Measurements from ENCODE around the gene RAF1.
"Not testable (repeated sequence)": the region's sequence is repeated elsewhere in the genome, so short reads cannot be mapped to it uniquely, and the experiment has no call there.

The RAF1 gene

DNA sequence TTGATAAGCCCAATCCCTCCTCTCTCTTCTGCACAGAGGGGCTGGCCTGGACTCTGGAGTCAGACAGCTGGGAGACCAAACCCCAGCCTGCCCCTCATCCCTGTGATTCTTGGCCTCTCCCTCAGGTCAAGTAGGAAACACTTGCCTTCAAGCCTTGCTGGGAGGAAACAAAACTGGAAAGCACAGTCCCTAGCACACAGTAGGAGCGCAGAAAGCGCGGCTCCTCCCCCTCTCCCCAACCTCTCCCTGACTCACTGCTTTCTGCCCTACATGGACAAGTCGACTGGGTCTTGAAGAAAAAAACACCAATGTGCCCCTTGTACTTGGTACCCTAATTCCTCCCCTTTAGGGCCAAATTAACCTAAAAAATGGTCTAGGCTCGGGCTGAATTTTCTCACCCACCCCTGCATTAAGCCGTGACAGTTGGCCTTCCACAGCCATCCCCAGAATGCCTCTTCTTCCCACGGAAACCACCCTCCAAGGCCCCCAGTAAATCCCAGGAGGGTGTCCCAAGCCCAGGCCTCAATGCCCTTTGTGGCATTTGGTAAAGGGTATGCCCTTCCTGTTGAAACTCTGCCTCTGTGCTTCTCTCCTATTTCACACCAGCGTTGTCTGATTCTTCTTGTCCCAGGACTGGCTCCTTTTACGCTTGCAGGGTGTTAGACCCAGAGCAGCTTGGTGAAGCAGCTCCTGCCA, 11.3 kb upstream of the RAF1 start:
- DNase-seq (ENCODE audit: low spot score) = no peak

DNA sequence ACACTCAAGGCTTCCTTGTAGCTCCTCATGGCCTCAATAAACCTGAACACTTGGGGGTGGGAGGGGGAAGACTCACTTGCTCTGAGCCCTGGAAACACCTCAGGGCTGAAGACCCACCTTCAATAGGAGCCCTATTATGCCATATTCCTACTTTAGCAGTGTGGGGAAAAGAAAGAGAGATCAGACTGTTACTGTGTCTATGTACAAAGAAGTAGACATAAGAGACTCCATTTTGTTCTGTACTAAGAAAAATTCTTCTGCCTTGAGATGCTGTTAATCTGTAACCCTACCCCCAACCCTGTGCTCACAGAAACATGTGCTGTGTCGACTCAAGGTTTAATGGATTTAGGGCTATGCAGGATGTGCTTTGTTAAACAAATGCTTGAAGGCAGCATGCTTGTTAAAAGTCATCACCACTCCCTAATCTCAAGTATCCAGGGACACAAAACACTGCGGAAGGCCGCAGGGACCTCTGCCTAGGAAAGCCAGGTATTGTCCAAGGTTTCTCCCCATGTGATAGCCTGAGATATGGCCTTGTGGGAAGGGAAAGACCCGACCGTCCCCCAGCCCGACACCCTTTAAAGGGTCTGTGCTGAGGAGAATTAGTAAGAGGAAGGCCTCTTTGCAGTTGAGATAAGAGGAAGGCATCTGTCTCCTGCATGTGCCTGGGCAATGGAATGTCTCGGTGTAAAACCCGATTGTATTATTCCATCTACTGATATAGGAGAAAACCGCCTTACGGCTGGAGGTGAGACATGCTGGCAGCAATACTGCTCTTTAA, 10.2 kb upstream of the RAF1 start:
- DNase-seq (ENCODE audit: low spot score) = not testable (repeated sequence)

DNA sequence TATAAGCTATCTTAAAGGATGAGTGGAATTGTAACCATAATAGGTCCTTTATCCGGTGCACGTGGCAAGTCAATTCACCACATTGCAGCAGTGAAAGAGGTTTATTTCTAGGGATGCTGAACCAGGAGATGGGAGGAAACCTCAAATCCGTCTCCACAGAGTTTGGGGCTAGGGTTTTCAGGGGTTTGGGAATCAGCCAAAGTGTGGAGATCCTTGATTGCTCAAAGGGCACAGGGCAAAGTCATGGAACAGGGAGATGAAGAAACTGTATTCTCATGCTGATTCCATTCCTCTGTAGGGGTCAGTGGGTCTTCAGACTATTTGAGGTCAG, 7.2 kb upstream of the RAF1 start:
- DNase-seq (ENCODE audit: low spot score) = no peak

DNA sequence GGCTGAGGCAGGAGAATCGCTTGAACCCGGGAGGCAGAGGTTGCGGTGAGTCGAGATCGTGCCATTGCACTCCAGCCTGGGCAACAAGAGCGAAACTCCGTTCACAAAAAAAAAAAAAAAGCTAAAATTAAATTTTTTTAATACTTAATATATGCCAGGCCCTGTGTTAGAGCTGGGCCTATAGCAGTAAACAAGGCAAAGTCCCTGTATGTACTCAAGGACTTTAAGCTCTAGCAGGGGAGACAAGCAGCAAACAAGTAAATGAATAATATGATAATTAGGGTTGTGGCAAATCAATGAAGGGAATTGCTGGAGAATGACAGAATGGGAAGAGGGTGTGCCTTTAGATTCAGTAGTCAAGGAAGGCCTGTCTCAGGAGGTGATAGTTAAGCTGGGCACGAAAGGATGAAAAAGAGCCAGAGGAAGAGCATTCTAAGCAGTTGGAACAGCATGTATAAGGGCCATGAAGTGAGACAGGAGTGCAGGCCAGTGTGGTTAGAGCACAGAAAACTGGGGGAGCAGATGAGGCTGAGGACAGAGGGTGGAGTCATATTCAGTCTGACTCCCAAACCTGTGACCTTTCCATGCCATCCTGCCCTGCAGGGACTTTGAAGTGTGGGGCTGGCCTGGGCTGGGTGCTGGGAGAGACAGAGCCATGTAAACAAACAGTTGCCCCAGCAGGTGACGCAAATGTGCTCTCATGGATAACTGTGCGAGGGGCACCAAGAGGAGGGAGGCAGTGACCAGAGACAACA, 6.6 kb upstream of the RAF1 start:
- no peak for DNase-seq (ENCODE audit: low spot score)

DNA sequence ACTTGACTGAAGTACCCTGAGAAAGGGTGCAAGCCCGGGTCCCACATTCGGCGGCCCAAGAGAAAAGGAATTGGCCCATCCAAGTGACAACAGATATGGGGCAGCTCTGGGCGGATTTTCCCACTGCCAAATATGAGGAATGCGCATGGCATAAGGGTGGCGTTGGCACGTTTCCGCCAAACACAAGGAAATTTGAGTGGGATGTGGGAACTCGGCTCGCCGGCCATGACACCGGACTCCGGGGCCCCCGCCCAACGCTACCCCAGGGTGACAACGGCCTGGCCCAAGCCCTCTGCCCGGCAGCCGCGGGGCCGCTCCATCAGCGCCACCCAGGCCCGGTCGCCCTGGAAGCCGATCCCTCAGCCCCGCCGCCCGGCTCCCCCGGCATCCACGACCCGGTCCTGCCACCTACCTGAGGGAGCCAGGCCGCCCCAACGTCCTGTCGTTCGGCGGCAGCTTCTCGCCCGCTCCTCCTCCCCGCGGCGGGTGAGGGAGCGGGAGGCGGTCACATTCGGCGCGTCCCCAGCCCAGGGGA, 449 bp downstream of the RAF1 start:
- no peak for DNase-seq (ENCODE audit: low spot score)

DNA sequence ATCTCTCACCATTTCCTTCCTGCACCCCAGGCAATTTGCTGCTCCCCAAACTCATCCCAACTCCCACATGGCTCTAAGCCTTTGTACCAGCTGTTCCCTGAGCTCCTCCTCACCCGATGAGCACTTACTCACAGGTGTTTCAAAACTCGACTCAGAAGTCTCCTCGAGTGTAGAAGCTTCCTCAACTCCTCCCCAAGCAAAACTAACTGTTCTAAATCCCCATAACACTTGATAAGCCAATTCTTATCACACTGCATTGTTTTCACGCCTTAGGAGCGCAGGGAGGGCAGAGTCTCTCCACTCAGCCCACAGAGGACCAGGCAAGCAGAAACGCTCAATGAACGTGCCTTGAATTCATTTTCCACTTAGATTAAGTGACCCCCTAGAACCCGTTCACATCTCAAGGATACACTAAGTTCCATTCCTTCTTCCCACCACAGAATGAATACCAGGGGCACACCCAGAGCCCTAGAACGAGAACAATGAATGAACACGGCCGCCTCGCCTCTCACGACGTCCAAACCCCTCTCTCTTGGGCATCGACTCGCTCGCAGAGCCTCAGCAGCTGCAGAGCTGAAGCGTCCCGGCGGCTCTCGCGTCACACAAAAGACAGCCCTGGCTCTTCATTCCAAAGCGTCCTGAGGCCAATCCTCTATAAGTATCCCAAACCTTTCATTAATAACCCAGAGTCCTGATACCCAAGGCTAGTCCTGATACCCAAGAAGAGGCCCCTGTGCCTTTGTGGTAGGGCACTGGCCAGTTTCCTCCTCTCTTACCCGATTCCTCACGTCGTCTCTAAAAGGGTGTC, 1.1 kb downstream of the RAF1 start:
- peak; percentile 12 for DNase-seq (ENCODE audit: low spot score)

DNA sequence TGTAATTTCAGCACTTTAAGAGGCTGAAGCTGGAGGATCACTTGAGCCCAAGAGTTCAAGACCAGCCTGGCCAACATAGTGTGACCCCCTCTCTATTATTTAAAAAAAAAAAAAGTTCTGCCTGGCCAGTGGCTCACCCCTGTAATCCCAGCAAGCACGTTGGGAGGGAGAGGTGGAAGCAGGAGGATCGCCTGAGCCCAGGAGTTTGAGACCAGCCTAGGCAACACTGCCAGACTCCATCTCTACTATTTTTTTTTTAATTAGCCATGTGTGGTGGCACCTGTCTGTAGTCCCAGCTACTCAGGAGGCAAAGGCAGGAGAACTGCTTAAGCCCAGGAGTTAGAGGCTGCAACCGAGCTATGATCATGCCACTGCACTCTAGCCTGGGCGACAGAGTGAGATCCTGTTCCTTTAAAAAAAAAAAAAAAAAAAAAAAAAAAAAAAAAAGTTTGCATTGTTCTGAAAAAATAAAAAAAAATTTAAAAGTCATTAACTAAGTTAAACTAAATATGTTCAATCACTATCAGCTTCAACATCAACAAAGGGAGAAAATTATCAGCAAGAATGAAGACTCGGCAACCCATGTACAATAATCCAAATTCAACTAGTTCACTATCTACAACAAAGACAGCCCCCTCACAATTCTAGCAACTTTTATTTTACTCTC, 1.9 kb downstream of the RAF1 start:
- no peak for DNase-seq (ENCODE audit: low spot score)

DNA sequence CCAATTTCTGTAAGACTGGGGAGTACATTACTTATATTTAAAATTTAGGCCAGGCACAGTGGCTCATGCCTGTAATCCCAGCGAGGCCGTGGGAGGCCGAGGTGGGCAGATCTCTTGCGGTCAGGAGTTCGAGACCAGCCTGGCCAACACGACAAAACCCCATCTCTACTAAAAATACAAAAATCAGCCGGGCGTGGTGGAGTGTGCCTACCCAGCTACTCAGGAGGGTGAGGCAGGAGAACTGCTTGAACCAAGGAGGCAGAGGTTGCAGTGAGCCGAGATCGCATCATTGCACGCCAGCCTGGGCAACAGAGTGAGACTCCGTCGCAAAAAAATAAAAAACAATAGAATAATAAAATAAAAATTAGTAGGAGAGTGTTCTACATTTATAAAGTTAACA, 2.5 kb downstream of the RAF1 start:
- not testable (repeated sequence) for DNase-seq (ENCODE audit: low spot score)

DNA sequence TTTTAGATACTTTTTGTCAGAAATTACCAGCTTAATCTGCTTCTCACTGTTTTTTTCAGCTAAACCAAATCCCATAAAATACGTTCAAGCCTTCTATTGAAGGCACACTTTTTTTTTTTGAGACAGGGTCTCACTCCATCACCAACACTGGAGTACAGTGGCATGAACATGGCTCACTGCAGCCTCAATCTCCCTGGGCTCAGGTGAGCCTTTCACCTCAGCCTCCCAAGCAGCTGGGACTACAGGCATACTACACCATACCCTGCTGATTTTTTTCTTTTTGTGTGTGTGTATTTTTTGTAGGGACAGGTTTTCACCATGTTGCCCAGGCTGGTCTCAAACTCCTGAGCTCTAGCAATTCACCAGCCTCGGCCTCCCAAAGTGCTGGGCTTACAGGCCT, 3.7 kb downstream of the RAF1 start:
- no peak for DNase-seq (ENCODE audit: low spot score)

DNA sequence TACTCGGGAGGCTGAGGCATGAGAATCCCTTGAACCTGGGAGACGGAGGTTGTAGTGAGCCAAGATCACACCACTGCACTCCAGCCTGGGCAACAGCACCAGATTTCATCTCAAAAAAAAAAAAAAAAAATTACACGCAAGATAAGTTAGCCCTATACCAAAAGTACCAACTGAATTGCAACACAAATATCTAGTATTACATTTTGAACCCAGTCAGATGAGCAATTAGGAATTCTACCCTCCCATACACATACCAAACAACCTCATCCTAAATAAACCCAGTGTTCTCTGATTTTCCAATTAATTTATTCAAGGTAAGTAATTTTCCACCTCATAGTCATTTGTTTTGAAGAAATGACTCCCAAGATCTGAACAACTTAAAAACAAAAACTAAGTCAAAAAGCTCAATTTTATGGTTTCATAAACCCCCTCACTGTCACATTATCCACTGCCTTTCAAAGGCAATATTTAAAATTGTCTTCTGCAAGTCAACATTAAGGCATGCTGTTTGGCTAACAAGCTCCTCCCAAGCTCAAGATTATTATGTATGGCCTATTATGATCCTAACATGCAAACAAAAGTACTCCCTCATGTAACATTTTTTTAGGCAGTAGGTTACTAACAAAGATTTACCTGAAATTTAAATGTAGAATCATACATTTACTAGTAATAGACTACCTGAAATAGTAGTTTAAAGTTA, 4.5 kb downstream of the RAF1 start:
- no peak for DNase-seq (ENCODE audit: low spot score)

DNA sequence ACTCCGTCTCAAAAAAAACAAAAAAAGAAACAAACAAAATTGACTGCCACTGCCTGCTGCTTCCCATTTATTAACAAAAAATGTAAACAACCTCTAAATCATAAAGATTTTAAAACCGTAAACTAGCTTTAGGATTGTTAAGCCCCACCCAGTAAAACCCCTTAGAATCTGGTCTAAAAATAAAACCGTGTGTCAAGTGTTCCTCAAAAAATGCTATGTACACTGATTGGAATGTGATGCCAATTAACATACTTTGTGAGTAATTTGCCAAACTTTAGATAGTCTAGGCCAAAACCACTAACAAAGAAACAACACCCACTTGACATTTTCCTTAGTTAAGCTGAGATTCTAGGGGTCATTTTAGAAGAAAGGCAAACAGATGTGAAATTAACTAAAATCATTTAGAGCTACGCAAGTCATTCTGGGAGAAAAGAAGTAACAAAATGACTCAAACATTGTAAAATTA, 5.3 kb downstream of the RAF1 start:
- no peak for DNase-seq (ENCODE audit: low spot score)

DNA sequence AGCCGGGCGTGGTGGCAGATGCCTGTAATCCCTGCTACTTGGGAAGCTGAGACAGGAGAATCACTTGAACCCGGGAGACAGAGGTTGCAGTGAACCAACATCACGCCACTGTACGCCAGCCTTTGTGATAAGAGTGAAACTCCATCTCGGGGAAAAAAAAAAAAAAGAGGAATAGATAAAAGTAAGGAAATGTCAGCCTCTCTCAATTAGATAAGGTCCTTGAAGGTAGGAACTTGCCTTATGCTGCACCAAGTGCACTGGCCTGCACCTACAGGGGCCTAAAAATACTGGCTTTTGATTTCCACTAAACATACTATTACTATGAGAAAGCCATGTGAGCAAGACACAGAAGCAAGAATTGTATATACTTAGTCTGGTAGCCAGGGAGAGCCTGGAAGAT, 7.1 kb downstream of the RAF1 start:
- no peak for DNase-seq (ENCODE audit: low spot score)

DNA sequence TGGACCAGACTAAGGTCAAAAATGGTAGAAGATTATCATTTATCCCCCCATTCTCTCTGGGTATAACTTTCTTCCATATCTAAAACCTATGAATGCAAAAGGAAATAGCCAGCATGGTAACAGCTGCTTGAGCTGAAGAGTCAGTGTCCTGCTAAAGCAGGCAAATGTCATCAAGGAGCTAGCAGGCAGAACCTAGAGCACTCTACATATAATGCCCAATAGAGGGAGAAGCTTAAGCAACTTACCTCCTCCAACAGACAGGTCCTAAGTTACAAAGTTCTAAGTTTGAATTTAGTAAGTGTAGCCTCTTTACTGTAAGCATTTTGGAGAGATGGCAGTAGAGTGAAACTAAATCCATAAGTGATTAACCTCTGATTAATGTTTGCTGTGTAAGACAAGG, 7.7 kb downstream of the RAF1 start:
- no peak for DNase-seq (ENCODE audit: low spot score)

DNA sequence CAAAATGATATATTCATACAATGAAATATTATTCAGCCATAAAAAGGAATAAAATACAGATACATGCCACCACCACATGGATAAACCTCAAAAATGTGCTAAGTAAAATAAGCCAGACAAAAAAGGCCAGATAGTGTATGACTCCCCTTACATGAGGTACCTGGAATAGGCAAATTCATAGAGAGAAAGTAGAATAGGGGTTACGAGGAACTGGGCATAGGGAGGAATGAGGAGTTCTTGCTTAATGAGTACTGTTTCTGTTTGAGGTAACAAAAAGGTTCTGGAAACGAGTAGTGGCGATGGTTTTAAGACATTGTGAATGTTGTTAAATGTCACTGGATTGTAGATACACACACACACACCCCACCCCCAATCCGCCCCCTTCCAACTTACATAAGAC, 8.2 kb downstream of the RAF1 start:
- DNase-seq (ENCODE audit: low spot score) = no peak

DNA sequence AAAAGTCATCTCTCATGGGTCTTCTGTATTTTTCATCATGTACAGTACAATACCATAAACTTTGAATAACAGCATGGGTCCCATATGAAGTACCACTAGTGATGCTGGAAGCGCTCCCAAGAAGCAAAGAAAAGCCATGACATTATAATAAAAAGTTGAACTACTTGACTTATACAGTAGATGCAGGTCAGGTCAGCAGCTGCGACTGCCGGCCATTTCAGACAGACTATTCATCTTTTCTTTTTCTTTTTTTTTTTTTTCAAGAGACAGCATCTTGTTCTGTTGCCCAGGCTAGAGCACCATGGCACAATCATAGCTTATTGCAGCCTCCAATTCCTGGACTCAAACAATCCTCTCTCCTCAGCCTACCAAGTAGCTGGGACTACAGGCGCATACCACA, 10.2 kb downstream of the RAF1 start:
- no peak for DNase-seq (ENCODE audit: low spot score)

DNA sequence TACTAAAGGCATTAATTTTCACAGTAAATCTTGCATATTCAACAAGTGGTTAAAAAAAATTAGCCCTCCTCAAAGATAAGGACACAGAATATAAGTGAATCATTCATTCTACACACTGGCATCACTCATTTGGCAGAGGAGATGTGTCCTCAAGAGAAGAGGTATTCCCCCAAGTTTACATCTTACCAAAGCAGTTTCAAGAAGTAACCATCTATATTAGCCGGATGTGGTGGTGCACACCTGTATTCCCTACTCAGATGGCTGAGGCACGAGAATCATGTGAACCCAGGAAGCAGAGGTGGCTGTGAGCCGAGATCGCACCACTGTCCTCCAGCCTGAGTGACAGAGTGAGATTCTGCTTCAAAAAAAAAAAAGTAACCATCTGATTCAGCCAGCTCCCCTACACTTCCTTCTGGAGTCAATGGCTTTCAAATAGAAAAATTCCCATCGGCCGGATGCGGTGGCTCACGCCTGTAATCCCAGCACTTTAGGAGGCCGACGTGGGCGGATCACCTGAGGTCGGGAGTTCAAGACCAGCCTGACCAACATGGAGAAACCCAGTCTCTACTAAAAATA, 15.4 kb downstream of the RAF1 start:
- no peak for DNase-seq (ENCODE audit: low spot score)

DNA sequence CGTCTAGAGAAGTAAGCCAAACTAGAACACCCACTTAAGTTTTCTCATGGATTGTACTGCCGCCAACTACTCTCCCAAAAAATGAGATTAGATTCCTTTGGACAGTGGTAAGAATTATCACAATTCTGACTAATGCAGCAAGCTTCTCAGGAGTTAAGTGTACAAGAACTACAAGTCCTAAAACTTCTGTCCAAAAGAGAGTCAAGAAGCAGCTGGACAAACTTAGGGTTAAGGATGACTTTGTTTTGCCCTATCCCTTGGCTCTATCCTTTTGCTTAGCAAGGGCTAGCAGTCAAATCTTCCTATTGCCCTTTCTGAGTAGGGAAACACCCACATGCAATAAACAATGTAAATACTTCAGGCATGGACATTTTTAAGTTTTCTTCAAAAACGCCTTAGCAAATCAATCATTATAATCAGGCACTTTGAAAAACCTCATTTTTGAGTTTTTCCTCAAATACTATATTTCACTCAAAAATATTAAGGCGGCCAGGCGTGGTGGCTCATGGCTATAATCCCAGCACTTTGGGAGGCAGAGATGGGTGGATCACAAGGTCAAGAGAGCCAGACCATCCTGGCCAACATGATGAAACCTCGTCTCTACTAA, 19.5 kb downstream of the RAF1 start:
- DNase-seq (ENCODE audit: low spot score) = no peak

DNA sequence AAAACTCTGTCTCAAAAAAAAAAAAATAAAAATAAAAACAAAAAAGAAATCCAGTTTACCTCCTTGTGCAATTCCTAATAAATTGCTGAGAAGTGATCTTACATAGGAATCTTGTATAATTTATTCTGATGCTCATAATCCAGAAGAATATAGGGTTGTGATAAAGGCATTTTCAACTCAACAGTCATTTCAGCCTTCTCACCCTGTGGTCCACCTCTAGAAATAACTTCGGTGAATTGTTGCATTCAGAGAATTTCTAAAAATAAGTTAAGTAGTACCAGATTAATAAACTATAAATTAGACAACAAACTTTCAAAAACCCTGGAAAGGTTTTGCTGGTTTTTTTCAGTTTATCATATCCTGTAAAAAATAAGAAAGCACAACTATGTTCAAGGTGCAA, 20.2 kb downstream of the RAF1 start:
- no peak for DNase-seq (ENCODE audit: low spot score)

DNA sequence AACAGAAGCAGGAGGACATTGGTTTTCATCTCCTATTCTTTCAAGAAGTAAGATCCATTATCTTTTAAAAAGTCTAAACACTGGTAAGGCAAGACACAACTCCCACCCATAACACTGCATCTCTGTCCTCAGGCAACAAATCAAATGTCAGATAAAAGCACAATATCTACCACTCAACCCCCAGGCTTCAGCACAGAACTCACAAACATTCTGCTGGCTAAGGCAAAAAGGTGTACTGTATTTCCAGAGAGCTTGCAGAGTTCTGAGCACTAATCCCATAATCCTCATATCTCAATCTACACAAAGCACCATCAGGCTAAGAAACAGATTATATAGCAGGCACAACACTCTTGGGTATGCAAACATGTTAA, 20.9 kb downstream of the RAF1 start:
- no peak for DNase-seq (ENCODE audit: low spot score)

DNA sequence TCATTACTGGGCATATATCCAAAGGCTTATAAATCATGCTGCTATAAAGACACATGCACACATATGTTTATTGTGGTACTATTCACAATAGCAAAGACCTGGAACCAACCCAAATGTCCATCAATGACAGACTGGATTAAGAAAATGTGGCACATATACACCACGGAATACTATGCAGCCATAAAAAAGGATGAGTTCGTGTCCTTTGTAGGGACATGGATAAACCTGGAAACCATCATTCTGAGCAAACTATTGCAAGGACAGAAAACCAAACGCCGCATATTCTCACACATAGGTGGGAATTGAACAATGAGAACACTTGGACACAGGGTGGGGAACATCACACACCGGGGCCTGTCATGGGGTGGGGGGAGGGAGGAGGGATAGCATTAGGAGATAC, 23.1 kb downstream of the RAF1 start:
- DNase-seq (ENCODE audit: low spot score) = not testable (repeated sequence)

All from CD4-positive, alpha-beta T cell treated with Interleukin-6 at 100 ng/mL for 8 hours (primary cell).